H1 (cell line): ENCODE results near the gene RAB38. TPM values are rescaled to one million over a fixed set of nuclear protein-coding genes. Genes with fewer than 3 reads are reported as not detected.

Experiments
- CTCF ChIA-PET: fragments of 300-600 bp; sonication (Branson Sonifier 250); formaldehyde crosslinking; loops from one replicate; lab custom pipeline; 2021; ENCODE audit not compliant: partially characterized antibody; lab: Charles Lee
- POLR2A ChIA-PET: fragments of 300-600 bp; sonication (Branson Sonifier 250); formaldehyde crosslinking; loops from one replicate; lab custom pipeline; 2021; ENCODE audit warnings: inconsistent platforms; ENCODE audit not compliant: partially characterized antibody; lab: Charles Lee
- DNase-seq, 2 experiments: peaks; one replicate each; pipeline versions ENCODE4 v3.0.0 to v3.0.0-alpha.2; 2010 to 2022; ENCODE audit warnings: low spot score in 2 of 2, low read depth in 1 of 2, mixed read lengths in 1 of 2
- FAIRE-seq: peaks from 2 replicates; lab custom pipeline; 2011; peaks lifted over from hg19 to GRCh38; lab: Jason Lieb, UNC
- H2AFZ ChIP-seq: 2 replicates; pipeline ENCODE4 v1.8.1; 2012; ENCODE audit warnings: low read length, inconsistent platforms
- H2AK5ac ChIP-seq: 2 replicates; pipeline ENCODE4 v1.6.1; 2013; ENCODE audit warnings: low read depth, low read length
- H2BK120ac ChIP-seq: replicated peaks from 2 replicates; pipeline ENCODE3; 2013; ENCODE audit warnings: low read depth, low read length, inconsistent platforms
- H2BK12ac ChIP-seq: 2 replicates; pipeline ENCODE4 v1.6.1; 2013; ENCODE audit warnings: low read depth, low read length
- H2BK15ac ChIP-seq: 2 replicates; pipeline ENCODE4 v1.6.1; 2013; ENCODE audit warnings: low read length
- H2BK20ac ChIP-seq: 2 replicates; pipeline ENCODE4 v1.6.1; 2013; ENCODE audit warnings: low read length
- H2BK5ac ChIP-seq: 2 replicates; pipeline ENCODE4 v1.6.1; 2013; ENCODE audit warnings: low read depth, low read length
- H3K14ac ChIP-seq: 2 replicates; pipeline ENCODE4 v1.6.1; 2013; ENCODE audit warnings: inconsistent platforms; ENCODE audit not compliant: insufficient read length
- H3K18ac ChIP-seq: 2 replicates; pipeline ENCODE4 v1.6.1; 2013; ENCODE audit warnings: low read length; ENCODE audit errors: extremely low read depth
- H3K23ac ChIP-seq: 2 replicates; pipeline ENCODE4 v1.6.1; 2013; ENCODE audit warnings: inconsistent platforms; ENCODE audit not compliant: insufficient read length
- H3K23me2 ChIP-seq: 2 replicates; pipeline ENCODE4 v1.6.1; 2013; ENCODE audit warnings: low read depth, low read length
- H3K27ac ChIP-seq: 2 replicates; pipeline ENCODE4 v1.6.1; 2011; ENCODE audit warnings: low read depth, low read length, inconsistent platforms
- H3K27me3 ChIP-seq, 4 experiments: replicated peaks in 1 of 4; 1 replicate in 1 of 4; 2 replicates in 3 of 4; pipeline versions ENCODE4 v1.6.1 to v1.8.1; 2011 to 2013; ENCODE audit warnings: low read length in 3 of 4, mild to moderate bottlenecking in 3 of 4, inconsistent platforms in 2 of 4, mixed read lengths in 2 of 4, moderate library complexity in 1 of 4; ENCODE audit not compliant: control insufficient read depth in 3 of 4, insufficient read depth in 3 of 4; ENCODE audit errors: extremely low read depth in 1 of 4
- H3K36me3 ChIP-seq, 4 experiments: 2 replicates each; pipeline versions ENCODE4 v1.6.1 to v1.8.1; 2011 to 2013; ENCODE audit warnings: mild to moderate bottlenecking in 4 of 4, low read length in 3 of 4, moderate library complexity in 2 of 4, control low read depth in 1 of 4, inconsistent platforms in 1 of 4; ENCODE audit not compliant: insufficient read depth in 4 of 4, control insufficient read depth in 2 of 4
- H3K4ac ChIP-seq: replicated peaks from 2 replicates; pipeline ENCODE3; 2013; ENCODE audit warnings: low read length, low read depth, mixed read lengths, inconsistent platforms; ENCODE audit not compliant: insufficient read length
- H3K4me1 ChIP-seq, 4 experiments: replicated peaks in 1 of 4; 1 replicate in 1 of 4; 2 replicates in 3 of 4; pipeline versions ENCODE4 v1.6.1 to v1.8.1; 2011 to 2013; ENCODE audit warnings: low read length in 3 of 4, inconsistent platforms in 2 of 4, mixed read lengths in 1 of 4; ENCODE audit not compliant: insufficient read depth in 4 of 4, control insufficient read depth in 3 of 4
- H3K4me2 ChIP-seq, 2 experiments: 2 replicates each; pipeline versions ENCODE4 v1.6.1 to v1.8.1; 2011 to 2013; ENCODE audit warnings: low read depth in 2 of 2, low read length in 2 of 2, control low read depth in 1 of 2, inconsistent platforms in 1 of 2, mild to moderate bottlenecking in 1 of 2; ENCODE audit not compliant: insufficient read depth in 1 of 2
- H3K4me3 ChIP-seq, 4 experiments: fragments of 200-600, 300-600 bp in 1 of 4; sonication (generic), shearing (Covaris generic), sonication (Bioruptor Twin) in 1 of 4; 2 replicates each; pipeline versions ENCODE4 v1.5.1 to v1.8.1; 2011 to 2016; ENCODE audit warnings: low read length in 4 of 4, low read depth in 3 of 4, control low read depth in 2 of 4, inconsistent platforms in 2 of 4, mild to moderate bottlenecking in 2 of 4, mixed read lengths in 1 of 4, moderate library complexity in 1 of 4; ENCODE audit not compliant: insufficient read depth in 2 of 4; ENCODE audit errors: extremely low read depth in 1 of 4
- H3K56ac ChIP-seq: replicated peaks from 2 replicates; pipeline ENCODE3; 2013; ENCODE audit warnings: low read depth, mild to moderate bottlenecking, mixed read lengths, low read length, inconsistent platforms; ENCODE audit not compliant: insufficient read length
- H3K79me1 ChIP-seq: 2 replicates; pipeline ENCODE4 v1.6.1; 2013; ENCODE audit warnings: low read depth, low read length, control low read depth
- H3K79me2 ChIP-seq, 2 experiments: 2 replicates each; pipeline versions ENCODE4 v1.6.1 to v1.8.1; 2012 to 2013; ENCODE audit warnings: low read length in 2 of 2, mild to moderate bottlenecking in 2 of 2, inconsistent platforms in 1 of 2; ENCODE audit not compliant: insufficient read depth in 2 of 2, control insufficient read depth in 1 of 2
- H3K9ac ChIP-seq, 4 experiments: replicated peaks in 1 of 4; 1 replicate in 1 of 4; 2 replicates in 3 of 4; pipeline versions ENCODE4 v1.6.1 to v1.8.1; 2011 to 2013; ENCODE audit warnings: low read depth in 3 of 4, low read length in 3 of 4, control low read depth in 2 of 4, mild to moderate bottlenecking in 2 of 4, moderate library complexity in 2 of 4, inconsistent platforms in 1 of 4; ENCODE audit errors: extremely low read depth in 1 of 4
- H3K9me3 ChIP-seq, 2 experiments: 2 replicates each; pipeline versions ENCODE4 v1.6.1 to v1.8.1; 2012 to 2013; ENCODE audit warnings: mild to moderate bottlenecking in 2 of 2, moderate library complexity in 2 of 2, control low read depth in 1 of 2, inconsistent platforms in 1 of 2, low read depth in 1 of 2, low read length in 1 of 2, mixed read lengths in 1 of 2; ENCODE audit not compliant: insufficient read depth in 2 of 2
- H4K20me1 ChIP-seq, 2 experiments: replicated peaks in 1 of 2; 2 replicates each; pipeline versions ENCODE3 to v1.8.1; 2011 to 2013; ENCODE audit warnings: inconsistent platforms in 2 of 2, low read length in 2 of 2, mild to moderate bottlenecking in 1 of 2; ENCODE audit not compliant: insufficient read depth in 2 of 2, control insufficient read depth in 1 of 2
- H4K5ac ChIP-seq: 2 replicates; pipeline ENCODE4 v1.6.1; 2013; ENCODE audit warnings: low read length, low read depth, mixed read lengths, inconsistent platforms; ENCODE audit not compliant: insufficient read length
- H4K8ac ChIP-seq: 2 replicates; pipeline ENCODE4 v1.8.0; 2013; ENCODE audit warnings: mild to moderate bottlenecking, moderate library complexity, low read length, inconsistent platforms; ENCODE audit not compliant: insufficient read depth; ENCODE audit errors: extremely low read depth
- H4K91ac ChIP-seq: replicated peaks from 2 replicates; pipeline ENCODE3; 2013; ENCODE audit warnings: low read length, mixed read lengths, inconsistent platforms; ENCODE audit not compliant: insufficient read length
- CBX5 ChIP-seq: fragments of 300-800, 300-1000 bp; sonication (generic); IDR thresholded peaks from 2 replicates; pipeline ENCODE4 v1.7.1; 2016; ENCODE audit warnings: antibody characterized with exemption, low read length, low read depth
- CBX8 ChIP-seq: fragments of 300-800, 300-1000 bp; sonication (generic); IDR thresholded peaks from 2 replicates; pipeline ENCODE4 v1.7.1; 2016; ENCODE audit warnings: low read depth, low read length, borderline replicate concordance
- KDM4A ChIP-seq: IDR thresholded peaks from one replicate; pipeline ENCODE4 v1.7.1; 2012; ENCODE audit warnings: low read depth, mild to moderate bottlenecking, moderate library complexity, low read length, inconsistent platforms; ENCODE audit not compliant: severe bottlenecking
- MAFK ChIP-seq: IDR thresholded peaks from 2 replicates; pipeline ENCODE4 v1.6.1; 2012; ENCODE audit warnings: low read depth, mild to moderate bottlenecking, improper control_type of control experiment, low read length
- RBBP5 ChIP-seq: IDR thresholded peaks from 2 replicates; pipeline ENCODE4 v1.7.1; 2012; ENCODE audit warnings: low read depth, mild to moderate bottlenecking, inconsistent platforms, low read length, moderate library complexity, borderline replicate concordance
- RXRA ChIP-seq: IDR thresholded peaks from 2 replicates; pipeline ENCODE4 v1.6.1; 2011; ENCODE audit warnings: low read depth, mild to moderate bottlenecking, low read length, moderate library complexity; ENCODE audit not compliant: insufficient read depth
- ZNF274 ChIP-seq: IDR thresholded peaks from 2 replicates; pipeline ENCODE4 v1.7.0; 2012; ENCODE audit warnings: low read length, borderline replicate concordance; ENCODE audit errors: extremely low read depth
- WGBS, 2 experiments: shearing (Covaris generic) in 1 of 2; methylation state at CpG; one replicate each; pipeline versions ENCODE4 v1.1.6 to v1.1.7; 2013 to 2015; ENCODE audit warnings: low lambda C conversion rate in 2 of 2, mixed read lengths in 2 of 2, inconsistent platforms in 1 of 2, low coverage in 1 of 2, missing lambda C conversion rate in 1 of 2; ENCODE audit not compliant: insufficient replicate concordance in 2 of 2, insufficient coverage in 1 of 2, insufficient read length in 1 of 2; ENCODE audit errors: extremely low coverage in 1 of 2, missing lambda C conversion rate in 1 of 2; 5-methylcytosine and 5-hydroxymethylcytosine counted together
- polyA plus RNA-seq, 7 experiments: library from polyadenylated mRNA; depleted of rRNA in 3 of 7; stranded (reverse) in 5 of 7; unstranded in 2 of 7; fragments of >200 nt in 5 of 7; fragments of 200-250 nt in 2 of 7; gene quantifications; 1 replicate in 5 of 7; 2 replicates in 1 of 7; 4 replicates in 1 of 7; pipeline versions ENCODE4 v1.2.1 to v1.2.3, GENCODE V29; 2011 to 2013; ENCODE audit warnings: missing spikeins in 2 of 7, mixed read lengths in 2 of 7
- total RNA-seq: library from RNA; stranded (reverse); fragmentation: NEBNext Ultra II Directional; extraction: Animal tissue kit (Norgen Biotek cat#: 25700); gene quantifications from 2 replicates; pipeline ENCODE4 v1.2.1, GENCODE V29; 2021
- TF ChIP-seq, protein P1 (sequence below), 3 experiments: IDR thresholded peaks; 1 replicate in 2 of 3; 2 replicates in 1 of 3; pipeline versions ENCODE4 v1.5.1 to v1.6.1; 2011; ENCODE audit warnings: low read length in 3 of 3, mild to moderate bottlenecking in 3 of 3, inconsistent platforms in 2 of 3, low read depth in 1 of 3, moderate library complexity in 1 of 3; ENCODE audit not compliant: insufficient read depth in 1 of 3; ENCODE audit errors: control extremely low read depth in 1 of 3
- TF ChIP-seq, protein P2 (sequence below): IDR thresholded peaks from 2 replicates; pipeline ENCODE4 v1.6.1; 2011; ENCODE audit warnings: low read length, improper control_type of control experiment

Gene RAB38
- total and polyA plus RNA-seq, 2 of the 8 experiments (the other 6 are each of a cell fraction or from before 2014, with no cell fraction given) = 15.4 to 16.5 TPM

DNA sequence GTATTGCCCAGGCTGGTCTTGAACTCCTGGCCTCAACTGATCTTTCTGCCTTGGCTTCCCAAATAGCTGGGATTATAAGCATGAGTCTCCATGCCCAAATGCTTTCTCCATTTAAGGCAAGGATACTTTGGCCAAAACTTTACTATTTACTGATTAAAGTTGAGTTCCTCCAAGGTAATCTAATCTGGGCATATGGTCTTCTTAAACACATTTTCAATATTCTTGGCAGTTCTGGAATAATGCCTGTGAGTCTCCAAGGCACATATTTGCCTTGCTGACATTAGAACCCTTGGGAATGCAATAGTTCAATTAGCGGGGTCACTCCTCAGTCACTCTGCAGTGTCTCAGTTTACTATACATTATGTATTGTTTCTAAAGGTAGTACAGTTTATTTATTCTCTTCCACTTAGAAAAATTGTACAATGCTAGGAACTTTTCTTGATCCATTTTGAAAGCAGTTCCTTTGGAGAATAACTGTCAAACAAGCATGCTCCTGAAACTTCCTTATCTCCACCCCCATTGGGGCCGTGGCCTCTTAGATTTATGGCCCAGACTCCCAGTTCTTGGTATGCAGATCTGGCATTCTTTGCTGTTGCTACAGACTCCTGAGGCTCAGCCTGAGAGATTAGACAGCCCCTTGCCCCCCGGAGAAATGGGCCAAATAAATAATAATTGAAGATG is 13.1 kb upstream of the RAB38 start:
- Histone ChIP-seq H4K8ac (no peak overlapping the region), H3K56ac (no peak overlapping the region), H3K4me1 (no peaks in the 10 kb centered on the region), H3K27ac (no peak overlapping the region), H2BK15ac (no peak overlapping the region), H4K20me1 (no peaks in the 10 kb centered on the region), H4K91ac (no peak overlapping the region), H3K79me2 (no peaks in the 10 kb centered on the region), H2BK5ac (no peak overlapping the region), H2AFZ (no peak overlapping the region), H3K4me2 (no peak overlapping the region), H2BK12ac (no peak overlapping the region), H2BK120ac (no peak overlapping the region), H3K14ac (no peak overlapping the region), H3K23me2 (no peaks in the 10 kb centered on the region), H3K36me3 (no peaks in the 10 kb centered on the region), H2BK20ac (no peak overlapping the region), H3K27me3 (peaks cover 0 to 1% (median 0%) of the 10 kb centered on the region in 4 experiments; a peak in 1 of 7 replicates), H3K18ac (no peak overlapping the region), H3K9ac (no peak overlapping the region), H2AK5ac (no peak overlapping the region), H3K4me3 (no peak overlapping the region), H3K4ac (no peak overlapping the region), H3K23ac (no peak overlapping the region), H3K9me3 (no peaks in the 10 kb centered on the region), H4K5ac (no peak overlapping the region), H3K79me1 (no peaks in the 10 kb centered on the region)
- no peak for DNase-seq
- ChIA-PET POLR2A (no interaction called here), CTCF (no interaction called here)
- 92% methylated on average over 3 of the region's 3 CpGs; no CpG with 5 or more reads in 1 of the 2 experiments for WGBS, 2 experiments
- FAIRE-seq = no peak
- TF ChIP-seq ZNF274 (no peak), RXRA (no peak), KDM4A (no peak), CBX8 (no peak), RBBP5 (no peak), CBX5 (no peak), MAFK (no peak)
- TF ChIP-seq, protein P1, sequence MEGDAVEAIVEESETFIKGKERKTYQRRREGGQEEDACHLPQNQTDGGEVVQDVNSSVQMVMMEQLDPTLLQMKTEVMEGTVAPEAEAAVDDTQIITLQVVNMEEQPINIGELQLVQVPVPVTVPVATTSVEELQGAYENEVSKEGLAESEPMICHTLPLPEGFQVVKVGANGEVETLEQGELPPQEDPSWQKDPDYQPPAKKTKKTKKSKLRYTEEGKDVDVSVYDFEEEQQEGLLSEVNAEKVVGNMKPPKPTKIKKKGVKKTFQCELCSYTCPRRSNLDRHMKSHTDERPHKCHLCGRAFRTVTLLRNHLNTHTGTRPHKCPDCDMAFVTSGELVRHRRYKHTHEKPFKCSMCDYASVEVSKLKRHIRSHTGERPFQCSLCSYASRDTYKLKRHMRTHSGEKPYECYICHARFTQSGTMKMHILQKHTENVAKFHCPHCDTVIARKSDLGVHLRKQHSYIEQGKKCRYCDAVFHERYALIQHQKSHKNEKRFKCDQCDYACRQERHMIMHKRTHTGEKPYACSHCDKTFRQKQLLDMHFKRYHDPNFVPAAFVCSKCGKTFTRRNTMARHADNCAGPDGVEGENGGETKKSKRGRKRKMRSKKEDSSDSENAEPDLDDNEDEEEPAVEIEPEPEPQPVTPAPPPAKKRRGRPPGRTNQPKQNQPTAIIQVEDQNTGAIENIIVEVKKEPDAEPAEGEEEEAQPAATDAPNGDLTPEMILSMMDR (IDR thresholded peaks at IDR 0.05; ENCODE audit: control extremely low read depth in 1 of 3, insufficient read depth in 1 of 3, low read depth in 1 of 3, low read length in 3 of 3) = no peak
- TF ChIP-seq, protein P2, sequence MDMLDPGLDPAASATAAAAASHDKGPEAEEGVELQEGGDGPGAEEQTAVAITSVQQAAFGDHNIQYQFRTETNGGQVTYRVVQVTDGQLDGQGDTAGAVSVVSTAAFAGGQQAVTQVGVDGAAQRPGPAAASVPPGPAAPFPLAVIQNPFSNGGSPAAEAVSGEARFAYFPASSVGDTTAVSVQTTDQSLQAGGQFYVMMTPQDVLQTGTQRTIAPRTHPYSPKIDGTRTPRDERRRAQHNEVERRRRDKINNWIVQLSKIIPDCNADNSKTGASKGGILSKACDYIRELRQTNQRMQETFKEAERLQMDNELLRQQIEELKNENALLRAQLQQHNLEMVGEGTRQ = no peak
